HEK293 (cell line): ENCODE results near the gene SEMA6A.

Source experiments
- CTCF ChIA-PET: fragments of 350-600 bp; formaldehyde crosslinking; extraction: SDS; loops from one replicate; lab custom pipeline; 2021; ENCODE audit warnings: antibody characterized with exemption; lab: Yijun Ruan, JAX
- POLR2A ChIA-PET: fragments of 300-600 bp; formaldehyde crosslinking; extraction: SDS; loops from one replicate; lab custom pipeline; 2020; ENCODE audit warnings: antibody characterized with exemption, inconsistent platforms; lab: Yijun Ruan, JAX
- H3K27ac ChIP-seq: fragments of 200-500 bp; sonication (Bioruptor generic); 2 replicates; pipeline ENCODE4 v1.5.1; 2014; ENCODE audit warnings: low read depth, low read length, control low read depth, inconsistent platforms; ENCODE audit errors: extremely low read depth
- H3K36me3 ChIP-seq, 2 experiments: fragments of 200-500 bp in 1 of 2; sonication (Bioruptor generic) in 1 of 2; 1 replicate in 1 of 2; 2 replicates in 1 of 2; pipeline ENCODE4 v1.5.1; 2014 to 2017; ENCODE audit warnings: inconsistent platforms in 2 of 2, low read length in 2 of 2; ENCODE audit not compliant: control insufficient read depth in 2 of 2, insufficient read depth in 1 of 2
- H3K4me1 ChIP-seq: fragments of 200-500 bp; sonication (Bioruptor generic); 2 replicates; pipeline ENCODE4 v1.5.1; 2014; ENCODE audit warnings: mild to moderate bottlenecking, low read length, inconsistent platforms; ENCODE audit not compliant: control insufficient read depth, insufficient read depth
- H3K4me3 ChIP-seq: 2 replicates; pipeline ENCODE4 v1.5.1; 2011; ENCODE audit warnings: low read depth, mild to moderate bottlenecking, control low read depth, low read length, moderate library complexity
- H3K9me3 ChIP-seq: fragments of 200-500 bp; sonication (Bioruptor generic); 2 replicates; pipeline ENCODE4 v1.5.1; 2014; ENCODE audit warnings: low read depth, low read length, inconsistent platforms; ENCODE audit not compliant: control insufficient read depth, insufficient read depth
- AEBP2 ChIP-seq: fragments of 450-650 bp; formaldehyde crosslinking; IDR thresholded peaks from 2 replicates; pipeline ENCODE4 v1.5.1; 2016; ENCODE audit warnings: missing biosample characterization, missing genetic modification characterization, borderline replicate concordance
- HOXA7 ChIP-seq: sonication (generic); formaldehyde crosslinking; IDR thresholded peaks from 2 replicates; pipeline ENCODE4 v1.8.1; 2022; ENCODE audit warnings: missing genetic modification reagents, borderline replicate concordance
- SCRT1 ChIP-seq: fragments of 450-650 bp; formaldehyde crosslinking; IDR thresholded peaks from 2 replicates; pipeline ENCODE4 v1.5.1; 2016; ENCODE audit warnings: missing biosample characterization, missing genetic modification characterization, borderline replicate concordance
- ZBTB44 ChIP-seq: fragments of 450-650 bp; IDR thresholded peaks from 2 replicates; pipeline ENCODE4 v1.5.1; 2018; ENCODE audit warnings: missing biosample characterization, mild to moderate bottlenecking, missing genetic modification characterization
- ZBTB49 ChIP-seq: fragments of 450-650 bp; formaldehyde crosslinking; IDR thresholded peaks from 2 replicates; pipeline ENCODE4 v1.5.1; 2016; ENCODE audit warnings: missing biosample characterization, missing genetic modification characterization, low read depth
- ZBTB6 ChIP-seq: fragments of 450-650 bp; formaldehyde crosslinking; IDR thresholded peaks from 2 replicates; pipeline ENCODE4 v1.5.1; 2017; ENCODE audit warnings: missing biosample characterization, missing genetic modification characterization
- ZNF157 ChIP-seq: fragments of 450-650 bp; formaldehyde crosslinking; IDR thresholded peaks from 2 replicates; pipeline ENCODE4 v1.5.1; 2016; ENCODE audit warnings: missing biosample characterization, missing genetic modification characterization
- ZNF16 ChIP-seq: fragments of 450-650 bp; formaldehyde crosslinking; IDR thresholded peaks from 2 replicates; pipeline ENCODE4 v1.5.1; 2016; ENCODE audit warnings: low read depth, missing biosample characterization, missing genetic modification characterization
- ZNF350 ChIP-seq: fragments of 450-650 bp; formaldehyde crosslinking; IDR thresholded peaks from 2 replicates; pipeline ENCODE4 v1.5.0; 2017; ENCODE audit warnings: missing biosample characterization, mild to moderate bottlenecking, missing genetic modification characterization
- ZNF473 ChIP-seq: fragments of 450-650 bp; formaldehyde crosslinking; IDR thresholded peaks from 2 replicates; pipeline ENCODE4 v1.5.1; 2017; ENCODE audit warnings: missing biosample characterization, missing genetic modification characterization
- ZNF530 ChIP-seq: fragments of 450-650 bp; formaldehyde crosslinking; IDR thresholded peaks from 2 replicates; pipeline ENCODE4 v1.5.1; 2016; ENCODE audit warnings: low read depth, missing biosample characterization, missing genetic modification characterization
- ZNF555 ChIP-seq: fragments of 450-650 bp; formaldehyde crosslinking; conservative IDR thresholded peaks from 2 replicates; pipeline ENCODE4 v1.5.1; 2017; ENCODE audit warnings: missing biosample characterization, mild to moderate bottlenecking, missing genetic modification characterization, inconsistent platforms
- ZNF654 ChIP-seq: fragments of 450-650 bp; formaldehyde crosslinking; IDR thresholded peaks from 2 replicates; pipeline ENCODE4 v1.5.1; 2016; ENCODE audit warnings: low read depth, missing biosample characterization, missing genetic modification characterization
- ZNF664 ChIP-seq: fragments of 450-650 bp; formaldehyde crosslinking; IDR thresholded peaks from 2 replicates; pipeline ENCODE4 v1.5.1; 2016; ENCODE audit warnings: missing biosample characterization, missing genetic modification characterization
- TF ChIP-seq, protein P1 (sequence below): fragments of 450-650 bp; formaldehyde crosslinking; IDR thresholded peaks from 2 replicates; pipeline ENCODE4 v1.5.1; 2016; ENCODE audit warnings: missing biosample characterization, missing genetic modification characterization
- TF ChIP-seq, protein P2 (sequence below): fragments of 450-650 bp; formaldehyde crosslinking; IDR thresholded peaks from 2 replicates; pipeline ENCODE4 v1.5.1; 2016; ENCODE audit warnings: missing biosample characterization, missing genetic modification characterization

SEMA6A gene

DNA sequence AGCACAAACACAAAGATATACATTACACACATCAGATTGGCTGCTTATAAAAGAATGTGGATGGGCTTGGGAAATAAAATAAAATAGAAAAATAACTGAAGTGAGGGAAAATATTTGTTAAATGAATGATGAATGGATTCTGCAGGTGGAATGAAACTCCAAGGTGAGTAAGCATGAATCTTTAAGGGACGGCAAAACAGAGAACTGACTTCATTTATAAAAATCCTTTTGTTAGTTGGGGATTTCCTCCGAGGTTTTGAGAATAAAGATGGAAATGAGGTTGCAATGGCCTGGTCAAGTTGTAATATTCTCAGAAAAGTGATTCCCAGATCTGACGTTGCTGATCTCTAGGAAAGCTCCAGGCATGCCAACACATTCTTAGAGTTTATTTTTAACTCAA, 20.9 kb upstream of the SEMA6A start:
- TF ChIP-seq ZNF654 (tag by site-specific recombination): no peak
- Histone ChIP-seq H3K4me3 (no peak overlapping the region), H3K4me1 (no peaks in the 10 kb centered on the region), H3K9me3 (no peaks in the 10 kb centered on the region), H3K27ac (no peak overlapping the region), H3K36me3 (no peaks in the 10 kb centered on the region)
- ChIA-PET CTCF (interaction anchor here (0.6 to 0.7 kb wide), 2 partner anchors 423 to 426 kb away, joined by 4 read pairs; no protein-coding TSS in a partner anchor), POLR2A (no interaction called here)

DNA sequence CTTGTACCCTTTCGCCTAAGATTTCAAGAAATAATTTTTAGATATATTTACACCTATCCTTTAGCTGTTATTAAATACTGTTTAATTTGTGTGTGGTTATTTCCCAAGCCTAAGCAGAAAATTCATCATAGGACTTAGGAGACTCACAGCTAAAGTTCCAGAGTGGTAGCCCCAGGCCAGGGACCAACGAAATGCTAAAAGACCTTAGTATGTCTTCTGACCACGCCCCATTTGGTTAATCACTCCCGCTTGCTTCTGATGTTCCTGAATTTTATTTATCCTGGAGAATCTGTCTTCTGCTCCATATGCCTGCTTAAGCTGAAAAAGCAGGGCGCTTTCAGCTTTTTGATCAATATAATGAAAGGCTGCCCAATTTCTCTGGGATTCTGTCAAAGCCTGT, 18.7 kb upstream of the SEMA6A start:
- no peak overlapping the region for H3K4me3 ChIP-seq
- TF ChIP-seq AEBP2 (tag by site-specific recombination) (no peak), HOXA7 (CRISPR knock-in tag) (no peak), ZBTB6 (no peak), ZNF350 (no peak), ZNF16 (no peak), ZBTB49 (tag by site-specific recombination) (no peak), ZNF157 (tag by site-specific recombination) (no peak)
- H3K4me1 ChIP-seq: no peaks in the 10 kb centered on the region
- CTCF ChIA-PET: no interaction called here
- no peak overlapping the region for H3K27ac ChIP-seq
- no peaks in the 10 kb centered on the region for H3K36me3 ChIP-seq
- no peaks in the 10 kb centered on the region for H3K9me3 ChIP-seq
- POLR2A ChIA-PET: no interaction called here

DNA sequence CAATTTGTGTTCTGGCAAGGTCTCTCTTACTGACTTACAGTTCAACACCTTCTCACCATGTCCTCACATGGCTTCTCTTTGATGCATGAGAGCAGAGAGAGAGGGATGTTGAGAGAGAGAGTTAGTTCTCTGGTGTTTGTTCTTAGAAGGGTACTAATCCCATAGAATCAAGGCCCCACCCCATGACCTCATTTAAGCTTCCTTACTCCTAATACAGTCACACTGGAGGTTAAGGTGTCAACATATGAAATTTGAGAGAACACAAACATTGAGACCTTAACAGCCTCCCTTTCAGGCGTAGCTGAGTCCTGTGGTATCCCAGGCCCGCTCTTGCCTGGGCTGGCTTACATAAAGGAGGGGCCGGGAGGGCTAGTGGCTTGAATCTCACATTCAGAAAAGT, 10.6 kb upstream of the SEMA6A start:
- no peaks in the 10 kb centered on the region for H3K4me1 ChIP-seq
- ChIA-PET CTCF (interaction anchor here (1.4 kb wide), 1 partner anchor 8 kb away, joined by 6 read pairs; no protein-coding TSS in a partner anchor), POLR2A (interaction anchor here (1.3 kb wide), 1 partner anchor 10 kb away, joined by 3 read pairs; the partner anchor contains the start of gene SEMA6A)
- H3K4me3 ChIP-seq: no peak overlapping the region
- no peaks in the 10 kb centered on the region for H3K9me3 ChIP-seq
- no peak overlapping the region for H3K27ac ChIP-seq
- no peaks in the 10 kb centered on the region for H3K36me3 ChIP-seq
- TF ChIP-seq ZNF555 (no peak), ZNF473 (tag by site-specific recombination) (no peak), ZBTB44 (tag by site-specific recombination) (no peak), SCRT1 (tag by site-specific recombination) (no peak), ZBTB49 (tag by site-specific recombination) (no peak), ZNF664 (tag by site-specific recombination) (no peak), ZNF530 (no peak)
- TF ChIP-seq, protein P1, sequence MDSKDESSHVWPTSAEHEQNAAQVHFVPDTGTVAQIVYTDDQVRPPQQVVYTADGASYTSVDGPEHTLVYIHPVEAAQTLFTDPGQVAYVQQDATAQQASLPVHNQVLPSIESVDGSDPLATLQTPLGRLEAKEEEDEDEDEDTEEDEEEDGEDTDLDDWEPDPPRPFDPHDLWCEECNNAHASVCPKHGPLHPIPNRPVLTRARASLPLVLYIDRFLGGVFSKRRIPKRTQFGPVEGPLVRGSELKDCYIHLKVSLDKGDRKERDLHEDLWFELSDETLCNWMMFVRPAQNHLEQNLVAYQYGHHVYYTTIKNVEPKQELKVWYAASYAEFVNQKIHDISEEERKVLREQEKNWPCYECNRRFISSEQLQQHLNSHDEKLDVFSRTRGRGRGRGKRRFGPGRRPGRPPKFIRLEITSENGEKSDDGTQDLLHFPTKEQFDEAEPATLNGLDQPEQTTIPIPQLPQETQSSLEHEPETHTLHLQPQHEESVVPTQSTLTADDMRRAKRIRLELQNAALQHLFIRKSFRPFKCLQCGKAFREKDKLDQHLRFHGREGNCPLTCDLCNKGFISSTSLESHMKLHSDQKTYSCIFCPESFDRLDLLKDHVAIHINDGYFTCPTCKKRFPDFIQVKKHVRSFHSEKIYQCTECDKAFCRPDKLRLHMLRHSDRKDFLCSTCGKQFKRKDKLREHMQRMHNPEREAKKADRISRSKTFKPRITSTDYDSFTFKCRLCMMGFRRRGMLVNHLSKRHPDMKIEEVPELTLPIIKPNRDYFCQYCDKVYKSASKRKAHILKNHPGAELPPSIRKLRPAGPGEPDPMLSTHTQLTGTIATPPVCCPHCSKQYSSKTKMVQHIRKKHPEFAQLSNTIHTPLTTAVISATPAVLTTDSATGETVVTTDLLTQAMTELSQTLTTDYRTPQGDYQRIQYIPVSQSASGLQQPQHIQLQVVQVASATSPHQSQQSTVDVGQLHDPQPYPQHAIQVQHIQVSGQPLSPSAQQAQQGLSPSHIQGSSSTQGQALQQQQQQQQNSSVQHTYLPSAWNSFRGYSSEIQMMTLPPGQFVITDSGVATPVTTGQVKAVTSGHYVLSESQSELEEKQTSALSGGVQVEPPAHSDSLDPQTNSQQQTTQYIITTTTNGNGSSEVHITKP (tag by site-specific recombination): no peak
- TF ChIP-seq, protein P2, sequence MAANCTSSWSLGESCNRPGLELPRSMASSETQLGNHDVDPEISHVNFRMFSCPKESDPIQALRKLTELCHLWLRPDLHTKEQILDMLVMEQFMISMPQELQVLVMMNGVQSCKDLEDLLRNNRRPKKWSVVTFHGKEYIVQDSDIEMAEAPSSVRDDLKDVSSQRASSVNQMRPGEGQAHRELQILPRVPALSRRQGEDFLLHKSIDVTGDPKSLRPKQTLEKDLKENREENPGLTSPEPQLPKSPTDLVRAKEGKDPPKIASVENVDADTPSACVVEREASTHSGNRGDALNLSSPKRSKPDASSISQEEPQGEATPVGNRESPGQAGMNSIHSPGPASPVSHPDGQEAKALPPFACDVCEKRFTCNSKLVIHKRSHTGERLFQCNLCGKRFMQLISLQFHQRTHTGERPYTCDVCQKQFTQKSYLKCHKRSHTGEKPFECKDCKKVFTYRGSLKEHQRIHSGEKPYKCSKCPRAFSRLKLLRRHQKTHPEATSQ: no peak
